Stimulated activated CD4-positive, alpha-beta T cell treated with anti-CD3 and anti-CD28 coated beads, Interleukin-1b, Interleukin-23, amount 100 ng/mL, for 4 hours (primary cell): ENCODE measurements around the gene FKBP11.

ENCODE experiments used
- DNase-seq, 2 donors: peaks; one replicate each; pipeline ENCODE4 v3.0.0-alpha.2; 2020; ENCODE audit warnings: low read depth in 2 of 2

The FKBP11 gene

GRCh38 chr12:48956279-48957140 is 31.2 kb upstream of the FKBP11 start:
- no peak for DNase-seq

- no peak for DNase-seq
These were observed 29.7 kb upstream of the FKBP11 start for GRCh38 chr12:48954841-48955501.

GRCh38 chr12:48954061-48954460 is 28.8 kb upstream of the FKBP11 start:
- no peak for DNase-seq

- no peak for DNase-seq
These were observed 27.4 kb upstream of the FKBP11 start for GRCh38 chr12:48952691-48953090.

- no peak for DNase-seq
These were observed 22.4 kb upstream of the FKBP11 start for GRCh38 chr12:48947727-48948126.

GRCh38 chr12:48946943-48947342 is 21.7 kb upstream of the FKBP11 start:
- DNase-seq, result no peak

GRCh38 chr12:48946205-48946604 is 20.9 kb upstream of the FKBP11 start:
- no peak for DNase-seq

- DNase-seq, result no peak
These were observed 17.9 kb upstream of the FKBP11 start for GRCh38 chr12:48943221-48943620.

- no peak for DNase-seq
These were observed 14.9 kb upstream of the FKBP11 start for GRCh38 chr12:48940181-48940580.

- DNase-seq, result no peak
These were observed 13.5 kb upstream of the FKBP11 start for GRCh38 chr12:48938805-48939204.

- DNase-seq, result no peak
These were observed 11.9 kb upstream of the FKBP11 start for GRCh38 chr12:48937170-48937569.

- DNase-seq, result peak; percentile 79 to 84
These were observed 11.2 kb upstream of the FKBP11 start for GRCh38 chr12:48936379-48936979.

- DNase-seq, result no peak
These were observed 9.0 kb upstream of the FKBP11 start for GRCh38 chr12:48934312-48934706.

- DNase-seq, result no peak
These were observed 8.5 kb upstream of the FKBP11 start for GRCh38 chr12:48933664-48934311.

- no peak for DNase-seq
These were observed 7.6 kb upstream of the FKBP11 start for GRCh38 chr12:48932878-48933277.

- DNase-seq, result no peak
These were observed 5.2 kb upstream of the FKBP11 start for GRCh38 chr12:48930475-48930874.

- no peak for DNase-seq
These were observed 4.3 kb upstream of the FKBP11 start for GRCh38 chr12:48929551-48929950.

GRCh38 chr12:48927261-48927660 is 2.0 kb upstream of the FKBP11 start:
- DNase-seq, result no peak

GRCh38 chr12:48924617-48925303 is 532 bp downstream of the FKBP11 start:
- DNase-seq, result peak; percentile 66 to 68

GRCh38 chr12:48923117-48923516 is 2.2 kb downstream of the FKBP11 start:
- DNase-seq, result no peak

- DNase-seq, result peak in 1 of 2 donors; percentile 34
These were observed 7.3 kb downstream of the FKBP11 start for GRCh38 chr12:48917857-48918537.
